Esophagus muscularis mucosa (tissue), 4 donors: Measurements from ENCODE around the gene B4GALT1.

Experiments
- CTCF ChIP-seq, 3 experiments: fragments of 200-600 bp in 2 of 3; fragments of 450-650 bp in 1 of 3; sonication (generic) in 2 of 3; IDR thresholded peaks; one replicate each; pipeline ENCODE4 v1.5.1; 2017 to 2019; ENCODE audit warnings: antibody characterized with exemption in 3 of 3, mild to moderate bottlenecking in 2 of 3, moderate library complexity in 1 of 3
- EP300 ChIP-seq: sonication (generic); formaldehyde crosslinking; IDR thresholded peaks from one replicate; pipeline ENCODE4 v1.6.1; 2017; ENCODE audit warnings: antibody characterized with exemption
- POLR2A ChIP-seq: fragments of 450-650 bp; IDR thresholded peaks from one replicate; pipeline ENCODE4 v1.6.1; 2017; ENCODE audit warnings: antibody characterized with exemption, moderate library complexity, mild to moderate bottlenecking, low read depth
- POLR2AphosphoS5 ChIP-seq, 2 donors: sonication (generic); formaldehyde crosslinking; IDR thresholded peaks; one replicate each; pipeline ENCODE4 v1.6.1; 2017; ENCODE audit warnings: antibody characterized with exemption in 2 of 2

DNA sequence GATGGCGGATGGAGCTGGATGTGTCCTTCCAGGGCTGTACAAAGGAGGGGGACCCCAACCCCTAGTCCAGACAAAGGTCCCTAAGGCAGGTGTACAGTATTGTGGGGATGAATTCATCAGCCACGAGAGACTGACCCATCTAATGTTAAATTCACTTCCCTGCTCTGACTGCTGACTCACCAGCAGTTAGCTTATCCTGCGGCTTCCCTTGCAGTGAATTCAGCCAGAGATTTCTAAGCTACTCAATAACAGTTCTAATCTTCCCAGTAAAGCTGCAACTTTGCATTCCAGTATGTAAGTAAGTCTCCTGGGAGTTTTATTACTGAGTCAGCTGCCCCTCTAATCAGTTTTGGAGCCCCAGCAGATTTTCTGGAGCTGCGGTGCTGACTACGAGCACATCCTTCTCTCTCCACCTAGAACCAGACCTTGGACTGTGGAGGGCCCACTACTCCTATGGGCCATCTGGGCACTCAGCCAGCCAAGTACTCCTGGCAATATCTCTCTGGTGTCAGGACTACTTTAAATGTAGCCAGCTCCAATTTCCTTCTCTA, 16.1 kb downstream of the B4GALT1 start:
- TF ChIP-seq POLR2AphosphoS5 (IDR thresholded peaks at IDR 0.05) (peak in 1 of 2 donors; percentile 18), CTCF (IDR thresholded peaks at IDR 0.05) (no peak), POLR2A (no peak), EP300 (no peak)
